GM18526 (cell line): ENCODE results near the gene NPEPPS.
A peak's percentile ranks its signal among the peaks of the same experiment; 100 is the strongest.

Source experiments
- POLR2A ChIP-seq: IDR thresholded peaks from 3 replicates; pipeline ENCODE4 v1.6.1; 2011; ENCODE audit not compliant: insufficient read length; ENCODE audit errors: extremely low read depth

NPEPPS gene

GRCh38 chr17:47628014-47628566 lies 97.2 kb downstream of the NPEPPS start:
- TF ChIP-seq POLR2A: no peak

- TF ChIP-seq POLR2A: no peak
Measured at GRCh38 chr17:47629826-47630225, 98.9 kb downstream of the NPEPPS start.

GRCh38 chr17:47630614-47631013 lies 99.7 kb downstream of the NPEPPS start:
- TF ChIP-seq POLR2A: no peak

- TF ChIP-seq POLR2A: no peak
Measured at GRCh38 chr17:47632991-47633390, 102.1 kb downstream of the NPEPPS start.

- TF ChIP-seq POLR2A: no peak
Measured at GRCh38 chr17:47633996-47634395, 103.1 kb downstream of the NPEPPS start.

GRCh38 chr17:47634870-47635269 lies 104.0 kb downstream of the NPEPPS start:
- TF ChIP-seq POLR2A: no peak

GRCh38 chr17:47635734-47636133 lies 104.8 kb downstream of the NPEPPS start:
- TF ChIP-seq POLR2A: no peak

- no peak for TF ChIP-seq POLR2A
Measured at GRCh38 chr17:47636273-47637030, 105.5 kb downstream of the NPEPPS start.

GRCh38 chr17:47638903-47639302 lies 108.0 kb downstream of the NPEPPS start:
- no peak for TF ChIP-seq POLR2A

- no peak for TF ChIP-seq POLR2A
Measured at GRCh38 chr17:47640076-47640475, 109.2 kb downstream of the NPEPPS start.

GRCh38 chr17:47641202-47641601 lies 110.3 kb downstream of the NPEPPS start:
- TF ChIP-seq POLR2A: no peak

GRCh38 chr17:47643116-47643515 lies 112.2 kb downstream of the NPEPPS start:
- no peak for TF ChIP-seq POLR2A

GRCh38 chr17:47644324-47644723 lies 113.4 kb downstream of the NPEPPS start:
- TF ChIP-seq POLR2A: no peak

GRCh38 chr17:47649153-47649971 lies 118.5 kb downstream of the NPEPPS start, which contains the start of gene KPNB1:
KPNB1 (plus strand) TSS chr17:47649919; CDS start chr17:47650245, 326 bp downstream.
- peak; percentile 87 for TF ChIP-seq POLR2A

GRCh38 chr17:47649972-47650524 lies 119.1 kb downstream of the NPEPPS start:
- TF ChIP-seq POLR2A: no peak

- TF ChIP-seq POLR2A: peak; percentile 31
Measured at GRCh38 chr17:47650525-47651522, 119.9 kb downstream of the NPEPPS start.
